HG03342 (cell line): ENCODE measurements around the gene TRIM31.

Source experiments
- ATAC-seq: cut with Tn5 transposase; IDR thresholded peaks from one replicate; pipeline ENCODE4 v1.9.1; 2021; ENCODE audit warnings: mild to moderate bottlenecking, moderate library complexity; ENCODE audit not compliant: unreplicated experiment

The TRIM31 gene

DNA sequence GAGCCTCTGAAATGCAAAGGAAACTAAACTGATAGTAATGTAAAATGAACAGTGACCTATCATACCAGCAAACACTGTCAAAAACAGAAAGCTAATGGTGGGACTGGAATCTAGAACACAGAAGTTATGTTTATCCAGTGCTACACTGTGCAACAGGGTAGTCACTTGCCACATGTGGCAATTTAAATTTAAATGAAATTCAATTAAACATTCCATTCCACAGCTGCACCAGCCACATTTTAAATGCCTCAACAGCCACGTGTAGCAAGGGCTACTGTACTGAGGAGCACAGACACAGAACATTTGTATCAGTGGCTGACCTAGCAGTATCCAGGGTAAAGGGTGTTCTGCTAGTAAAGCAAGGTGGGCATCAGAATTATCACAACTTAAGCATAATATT is 57.4 kb downstream of the TRIM31 start:
- no peak for ATAC-seq

DNA sequence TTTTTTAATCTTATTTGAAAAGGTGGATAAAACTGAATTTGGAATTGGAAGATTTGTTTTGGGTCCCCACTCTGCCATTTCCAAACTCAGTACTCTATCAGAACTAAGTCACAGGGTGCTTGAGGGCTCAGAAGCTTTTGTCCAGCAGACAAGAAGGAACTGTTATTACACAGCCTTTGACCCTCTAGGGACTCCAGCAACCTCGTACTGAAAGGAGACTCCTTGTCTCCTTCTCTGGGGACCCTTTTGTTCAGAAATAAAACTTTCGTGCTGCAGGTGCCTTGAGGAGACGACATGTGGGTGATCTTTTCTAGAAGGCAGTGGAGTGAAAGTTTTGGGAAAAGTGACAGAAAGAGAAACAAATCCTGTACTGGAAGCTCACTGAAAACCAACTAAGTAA is 59.2 kb downstream of the TRIM31 start:
- ATAC-seq = no peak
